WTC11 (cell line): ENCODE data around the gene PTPRU. TPM values are rescaled to one million over a fixed set of nuclear protein-coding genes. Genes with fewer than 3 reads are reported as not detected.

ENCODE experiments used
- ATAC-seq: fragments of 200-7000 bp; cut with Tn5 transposase; 2 replicates; pipeline ENCODE4 v1.10.0; 2021; ENCODE audit warnings: mild to moderate bottlenecking, moderate library complexity
- CTCF ChIA-PET: fragments of 300-600 bp; sonication (Branson Sonifier 250); formaldehyde crosslinking; loops from one replicate; lab custom pipeline; 2021; ENCODE audit warnings: antibody characterized with exemption; lab: Charles Lee
- POLR2A ChIA-PET: fragments of 350-600 bp; sonication (Branson Sonifier 250); formaldehyde crosslinking; loops from one replicate; lab custom pipeline; 2021; ENCODE audit warnings: antibody characterized with exemption; lab: Charles Lee
- DNase-seq: peaks from one replicate; pipeline ENCODE4 v3.0.0; 2021; ENCODE audit warnings: low spot score
- H3K27ac Mint-ChIP-seq: 2 replicates; pipeline ENCODE4 v1.8.0; 2021; ENCODE audit warnings: mixed read lengths
- H3K27me3 Mint-ChIP-seq: 2 replicates; pipeline ENCODE4 v1.8.0; 2021; ENCODE audit warnings: low read depth, mild to moderate bottlenecking, moderate library complexity, mixed read lengths
- H3K36me3 Mint-ChIP-seq: 2 replicates; pipeline ENCODE4 v1.8.0; 2021; ENCODE audit warnings: mixed read lengths
- H3K4me1 Mint-ChIP-seq: 2 replicates; pipeline ENCODE4 v1.8.0; 2022; ENCODE audit warnings: mixed read lengths
- H3K4me3 Mint-ChIP-seq: 2 replicates; pipeline ENCODE4 v1.8.0; 2021; ENCODE audit warnings: mild to moderate bottlenecking, moderate library complexity, mixed read lengths
- H3K9me3 Mint-ChIP-seq: 2 replicates; pipeline ENCODE4 v1.8.0; 2021; ENCODE audit warnings: mixed read lengths
- ATF6 ChIP-seq: sonication (generic); formaldehyde crosslinking; IDR thresholded peaks from 2 replicates; pipeline ENCODE4 v1.8.1; 2023; ENCODE audit warnings: mild to moderate bottlenecking, missing genetic modification reagents
- ETV6 ChIP-seq: sonication (generic); formaldehyde crosslinking; IDR thresholded peaks from 2 replicates; pipeline ENCODE4 v1.8.1; 2022; ENCODE audit warnings: mild to moderate bottlenecking, missing genetic modification reagents
- GRHL2 ChIP-seq: fragments of 250-450 bp; sonication (Bioruptor Pico); IDR thresholded peaks from 2 replicates; pipeline ENCODE4 v1.8.0; 2022; ENCODE audit warnings: mild to moderate bottlenecking, moderate library complexity; ENCODE audit not compliant: insufficient replicate concordance, severe bottlenecking
- JAZF1 ChIP-seq: fragments of 250-450 bp; sonication (Bioruptor Pico); IDR thresholded peaks from 2 replicates; pipeline ENCODE4 v1.9.0; 2021; ENCODE audit warnings: moderate library complexity, mild to moderate bottlenecking, inconsistent platforms
- NR3C1 ChIP-seq: sonication (generic); formaldehyde crosslinking; conservative IDR thresholded peaks from 2 replicates; pipeline ENCODE4 v1.8.1; 2023; ENCODE audit warnings: low read depth, mild to moderate bottlenecking, missing genetic modification reagents
- SOX15 ChIP-seq: fragments of 250-450 bp; sonication (Bioruptor Pico); IDR thresholded peaks from 2 replicates; pipeline ENCODE4 v1.9.0; 2021; ENCODE audit warnings: mild to moderate bottlenecking
- TEAD1 ChIP-seq: sonication (generic); formaldehyde crosslinking; IDR thresholded peaks from 2 replicates; pipeline ENCODE4 v1.8.0; 2022; ENCODE audit warnings: mild to moderate bottlenecking, missing genetic modification reagents
- USF1 ChIP-seq: sonication (generic); formaldehyde crosslinking; IDR thresholded peaks from 2 replicates; pipeline ENCODE4 v1.8.0; 2022; ENCODE audit warnings: mild to moderate bottlenecking, missing genetic modification reagents
- ZMAT4 ChIP-seq: fragments of 250-450 bp; sonication (Bioruptor Pico); IDR thresholded peaks from 2 replicates; pipeline ENCODE4 v1.9.0; 2021; ENCODE audit warnings: mild to moderate bottlenecking
- ZNF317 ChIP-seq: sonication (generic); formaldehyde crosslinking; IDR thresholded peaks from 2 replicates; pipeline ENCODE4 v1.8.1; 2023; ENCODE audit warnings: low read depth, mild to moderate bottlenecking, moderate library complexity, missing genetic modification reagents, borderline replicate concordance
- ZNF425 ChIP-seq: fragments of 250-450 bp; sonication (Bioruptor Pico); conservative IDR thresholded peaks from 2 replicates; pipeline ENCODE4 v1.9.0; 2021; ENCODE audit warnings: mild to moderate bottlenecking
- ZNF532 ChIP-seq: fragments of 250-450 bp; sonication (Bioruptor Pico); IDR thresholded peaks from 2 replicates; pipeline ENCODE4 v1.9.0; 2021; ENCODE audit warnings: mild to moderate bottlenecking, borderline replicate concordance
- ZNF671 ChIP-seq: fragments of 250-450 bp; sonication (Bioruptor Pico); IDR thresholded peaks from 2 replicates; pipeline ENCODE4 v1.8.0; 2021; ENCODE audit warnings: mild to moderate bottlenecking
- total RNA-seq: library from RNA; stranded (reverse); gene quantifications from 3 replicates; pipeline ENCODE4 v1.2.3, GENCODE V29; 2021
- TF ChIP-seq, protein P1 (sequence below): sonication (generic); formaldehyde crosslinking; IDR thresholded peaks from 2 replicates; pipeline ENCODE4 v1.8.1; 2022; ENCODE audit warnings: low read depth, mild to moderate bottlenecking, moderate library complexity, missing genetic modification reagents, borderline replicate concordance

Gene PTPRU
- total RNA-seq, 1 experiment from 2014 or later: 75.4 TPM

DNA sequence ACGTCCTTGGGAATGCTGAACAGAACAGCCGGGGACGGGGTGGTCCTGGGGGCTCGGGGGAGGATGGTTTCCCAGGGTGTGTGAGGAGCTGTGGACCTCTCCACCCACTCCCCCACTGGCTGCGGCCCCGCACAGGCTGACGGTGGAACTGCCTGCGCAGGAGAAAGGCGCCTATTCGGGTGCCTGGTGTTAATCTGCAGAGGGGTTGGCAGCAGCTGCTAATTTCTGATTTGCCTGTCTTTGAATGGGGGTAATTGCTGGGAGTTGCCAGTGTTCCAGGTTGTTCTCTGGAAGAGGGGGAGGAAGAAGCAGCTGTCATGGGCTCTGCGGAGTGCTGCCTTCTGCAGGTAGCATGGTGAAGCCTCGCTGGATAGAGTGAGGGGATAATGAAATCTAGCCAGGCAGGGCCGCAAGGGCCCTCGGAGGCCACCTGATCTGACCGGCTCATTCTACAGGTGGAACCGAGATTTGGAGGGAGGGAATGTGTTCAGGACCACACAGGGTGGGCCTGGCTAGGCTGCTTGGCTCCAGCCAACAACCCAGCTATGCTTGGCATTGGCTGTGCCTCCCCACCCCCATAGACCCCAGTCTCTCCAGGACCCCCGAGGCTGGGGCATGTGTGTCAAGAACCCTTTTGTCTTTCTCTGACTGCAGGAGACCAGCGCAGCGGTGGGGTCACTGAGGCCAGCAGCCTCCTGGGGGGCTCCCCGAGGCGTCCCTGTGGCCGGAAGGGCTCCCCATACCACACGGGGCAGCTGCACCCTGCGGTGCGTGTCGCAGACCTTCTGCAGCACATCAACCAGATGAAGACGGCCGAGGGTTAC, 67.1 kb downstream of the PTPRU start:
- no peak overlapping the region for H3K4me3 Mint-ChIP-seq
- peaks cover 24% of the 10 kb centered on the region for H3K36me3 Mint-ChIP-seq
- no peak for TF ChIP-seq ZNF425 (CRISPR knock-in tag)
- TF ChIP-seq, protein P1, sequence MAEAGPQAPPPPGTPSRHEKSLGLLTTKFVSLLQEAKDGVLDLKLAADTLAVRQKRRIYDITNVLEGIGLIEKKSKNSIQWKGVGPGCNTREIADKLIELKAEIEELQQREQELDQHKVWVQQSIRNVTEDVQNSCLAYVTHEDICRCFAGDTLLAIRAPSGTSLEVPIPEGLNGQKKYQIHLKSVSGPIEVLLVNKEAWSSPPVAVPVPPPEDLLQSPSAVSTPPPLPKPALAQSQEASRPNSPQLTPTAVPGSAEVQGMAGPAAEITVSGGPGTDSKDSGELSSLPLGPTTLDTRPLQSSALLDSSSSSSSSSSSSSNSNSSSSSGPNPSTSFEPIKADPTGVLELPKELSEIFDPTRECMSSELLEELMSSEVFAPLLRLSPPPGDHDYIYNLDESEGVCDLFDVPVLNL: no peak
- TF ChIP-seq ZNF671 (CRISPR knock-in tag): no peak
- TF ChIP-seq SOX15: no peak
- TF ChIP-seq ZMAT4 (CRISPR knock-in tag): no peak
- no peak for TF ChIP-seq ETV6
- no peak for TF ChIP-seq ATF6 (CRISPR knock-in tag)
- no peak for TF ChIP-seq ZNF532 (CRISPR knock-in tag)
- TF ChIP-seq GRHL2: no peak
- no peak for TF ChIP-seq USF1 (CRISPR knock-in tag)
- no peak for TF ChIP-seq NR3C1 (CRISPR knock-in tag)
- TF ChIP-seq TEAD1 (CRISPR knock-in tag): no peak
- TF ChIP-seq ZNF317 (CRISPR knock-in tag): no peak
- no peak for TF ChIP-seq JAZF1 (CRISPR knock-in tag)
- ATAC-seq (peak; percentile 73), DNase-seq (no peak)
- H3K4me1 Mint-ChIP-seq: peaks cover 11% of the 10 kb centered on the region
- CTCF ChIA-PET: interaction anchor here (0.8 kb wide), 1 partner anchor 59 kb away, joined by 3 read pairs; no protein-coding TSS in a partner anchor
- H3K9me3 Mint-ChIP-seq: peaks cover 9% of the 10 kb centered on the region
- POLR2A ChIA-PET: no interaction called here
- H3K27me3 Mint-ChIP-seq: no peaks in the 10 kb centered on the region
- no peak overlapping the region for H3K27ac Mint-ChIP-seq
